Tibial artery (tissue), 4 donors: ENCODE data around the gene NTPCR.
"Not testable (repeated sequence)": the region's sequence is repeated elsewhere in the genome, so short reads cannot be mapped to it uniquely, and the experiment has no call there.

Experiments used
- DNase-seq, 2 donors: peaks; one replicate each; pipeline ENCODE4 v3.0.0-alpha.2; 2019
- H3K27ac ChIP-seq, 2 donors: fragments of 200-600 bp; sonication (generic) in 1 of 2; 1 replicate in 1 of 2; 2 replicates in 1 of 2; pipeline ENCODE4 v1.5.1; 2018 to 2019; ENCODE audit warnings: mild to moderate bottlenecking in 1 of 2
- H3K27me3 ChIP-seq, 2 donors: fragments of 200-600 bp; sonication (generic) in 1 of 2; one replicate each; pipeline versions ENCODE4 v1.5.1 to v1.6.0; 2016 to 2019
- H3K36me3 ChIP-seq, 3 donors: fragments of 200-600 bp; sonication (generic) in 2 of 3; one replicate each; pipeline ENCODE4 v1.5.1; 2016 to 2019; ENCODE audit warnings: mild to moderate bottlenecking in 2 of 3
- H3K4me1 ChIP-seq, 4 donors: fragments of 200-600 bp; sonication (generic) in 2 of 4; 1 replicate in 3 of 4; 2 replicates in 1 of 4; pipeline ENCODE4 v1.5.1; 2016 to 2019
- H3K4me3 ChIP-seq, 2 donors: fragments of 200-600 bp; sonication (generic) in 1 of 2; 1 replicate in 1 of 2; 2 replicates in 1 of 2; pipeline ENCODE4 v1.5.1; 2018 to 2019; ENCODE audit warnings: mild to moderate bottlenecking in 2 of 2
- H3K9me3 ChIP-seq, 3 donors: fragments of 200-600 bp; sonication (generic) in 1 of 3; one replicate each; pipeline ENCODE4 v1.5.1; 2016 to 2019
- intact Hi-C: fragments of 100-400 bp; cut with DNase I; formaldehyde crosslinking; loops from one replicate; pipeline ENCODE4 v1.15.0; 2023; ENCODE audit warnings: low total_unique reads
- TF ChIP-seq, protein P1 (sequence below), 2 experiments: fragments of 200-600 bp in 1 of 2; fragments of 450-650 bp in 1 of 2; IDR thresholded peaks; one replicate each; pipeline ENCODE4 v1.5.1; 2017 to 2019; ENCODE audit warnings: antibody characterized with exemption in 2 of 2, mild to moderate bottlenecking in 1 of 2, moderate library complexity in 1 of 2

NTPCR gene

DNA sequence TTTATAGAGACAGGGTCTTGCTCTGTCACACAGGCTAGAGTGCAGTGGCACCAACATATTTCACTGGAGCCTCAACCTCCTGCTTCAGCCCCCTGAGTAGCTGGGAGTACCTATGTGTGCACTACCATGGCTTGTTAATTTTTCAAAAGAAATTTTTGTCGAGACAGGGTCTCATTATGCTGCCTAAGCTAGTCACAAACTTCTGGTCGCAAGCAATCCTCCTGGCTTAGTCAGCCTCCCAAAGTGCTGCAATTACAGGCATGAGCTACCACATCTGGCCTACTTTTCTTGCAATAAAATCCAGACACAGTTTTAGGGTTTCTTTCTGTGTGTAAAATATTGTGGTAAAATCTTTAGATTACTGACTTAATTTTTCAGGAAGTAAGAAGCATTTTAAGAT lies 27.9 kb upstream of the NTPCR start:
- TF ChIP-seq, protein P1, sequence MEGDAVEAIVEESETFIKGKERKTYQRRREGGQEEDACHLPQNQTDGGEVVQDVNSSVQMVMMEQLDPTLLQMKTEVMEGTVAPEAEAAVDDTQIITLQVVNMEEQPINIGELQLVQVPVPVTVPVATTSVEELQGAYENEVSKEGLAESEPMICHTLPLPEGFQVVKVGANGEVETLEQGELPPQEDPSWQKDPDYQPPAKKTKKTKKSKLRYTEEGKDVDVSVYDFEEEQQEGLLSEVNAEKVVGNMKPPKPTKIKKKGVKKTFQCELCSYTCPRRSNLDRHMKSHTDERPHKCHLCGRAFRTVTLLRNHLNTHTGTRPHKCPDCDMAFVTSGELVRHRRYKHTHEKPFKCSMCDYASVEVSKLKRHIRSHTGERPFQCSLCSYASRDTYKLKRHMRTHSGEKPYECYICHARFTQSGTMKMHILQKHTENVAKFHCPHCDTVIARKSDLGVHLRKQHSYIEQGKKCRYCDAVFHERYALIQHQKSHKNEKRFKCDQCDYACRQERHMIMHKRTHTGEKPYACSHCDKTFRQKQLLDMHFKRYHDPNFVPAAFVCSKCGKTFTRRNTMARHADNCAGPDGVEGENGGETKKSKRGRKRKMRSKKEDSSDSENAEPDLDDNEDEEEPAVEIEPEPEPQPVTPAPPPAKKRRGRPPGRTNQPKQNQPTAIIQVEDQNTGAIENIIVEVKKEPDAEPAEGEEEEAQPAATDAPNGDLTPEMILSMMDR (IDR thresholded peaks at IDR 0.05), result no peak
- no peak overlapping the region for H3K27ac ChIP-seq
- no peak for DNase-seq
- no peaks in the 10 kb centered on the region for H3K36me3 ChIP-seq
- no peak overlapping the region for H3K4me3 ChIP-seq
- intact Hi-C loops, result no loop called here
- no peaks in the 10 kb centered on the region for H3K27me3 ChIP-seq
- no peaks in the 10 kb centered on the region for H3K4me1 ChIP-seq
- H3K9me3 ChIP-seq, result no peaks in the 10 kb centered on the region

DNA sequence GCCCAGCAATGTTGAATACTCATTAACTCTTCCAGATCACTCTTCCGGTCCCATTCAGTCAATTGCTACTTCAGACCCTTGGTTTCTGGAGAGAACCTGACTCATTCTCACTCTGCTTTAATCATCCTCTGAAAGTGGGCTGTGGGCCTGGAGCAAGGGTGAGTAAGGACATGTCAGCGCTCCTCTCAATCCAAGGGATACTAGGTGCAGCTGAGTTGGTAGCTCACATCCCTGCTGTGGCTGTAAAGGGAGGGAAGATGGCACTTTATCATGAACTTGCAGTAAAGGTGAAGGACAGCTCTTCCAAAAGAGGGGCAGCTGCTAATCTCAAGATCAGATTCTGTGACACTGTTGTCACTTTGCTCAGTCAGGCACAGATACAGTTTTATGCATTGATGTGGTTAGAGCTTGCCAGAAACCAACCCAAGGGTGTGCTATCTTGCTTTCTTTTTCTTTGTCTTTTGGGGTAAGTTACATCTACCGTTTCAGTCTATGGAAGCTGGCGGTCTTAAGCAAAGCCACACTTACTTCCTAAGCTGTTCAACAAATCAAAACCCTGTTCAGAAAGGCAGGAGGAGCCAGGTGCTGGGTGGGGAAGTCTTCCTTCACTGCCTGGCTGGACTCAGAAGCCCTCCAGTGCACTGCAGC lies 26.5 kb upstream of the NTPCR start:
- TF ChIP-seq, protein P1 (IDR thresholded peaks at IDR 0.05), result no peak
- Histone ChIP-seq H3K27ac (no peak overlapping the region), H3K27me3 (peaks cover 0 to under 1% of the 10 kb centered on the region in 2 donors), H3K4me1 (no peaks in the 10 kb centered on the region), H3K36me3 (no peaks in the 10 kb centered on the region), H3K9me3 (no peaks in the 10 kb centered on the region), H3K4me3 (no peak overlapping the region)
- intact Hi-C loops, result no loop called here
- DNase-seq, result no peak

DNA sequence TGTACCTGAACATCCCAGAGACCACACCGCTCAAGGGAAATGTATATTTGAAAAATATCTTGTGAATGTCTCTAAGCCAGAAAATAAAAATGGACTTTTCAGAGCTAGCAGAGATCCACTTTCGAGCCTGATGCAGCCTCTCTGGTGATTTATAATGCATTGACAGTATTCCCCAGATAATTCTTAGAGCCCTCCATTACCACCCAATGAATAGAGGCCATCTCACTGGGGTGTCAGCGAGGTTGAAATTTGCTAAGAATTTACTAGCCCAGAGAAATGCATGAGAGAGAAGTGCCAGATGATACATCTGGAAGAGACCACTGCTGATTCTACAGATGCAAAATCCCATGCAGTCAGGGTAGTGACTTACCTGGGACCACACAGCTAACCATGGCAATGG lies 25.5 kb upstream of the NTPCR start:
- Histone ChIP-seq H3K9me3 (no peaks in the 10 kb centered on the region), H3K4me3 (no peak overlapping the region), H3K27me3 (peaks cover 0 to 4% of the 10 kb centered on the region in 2 donors), H3K4me1 (no peaks in the 10 kb centered on the region), H3K36me3 (no peaks in the 10 kb centered on the region), H3K27ac (no peak overlapping the region)
- TF ChIP-seq, protein P1 (IDR thresholded peaks at IDR 0.05), result no peak
- DNase-seq, result no peak
- intact Hi-C loops, result no loop called here

GRCh38 chr1:232925421-232926220 lies 24.8 kb upstream of the NTPCR start:
- peaks cover 0 to 4% of the 10 kb centered on the region in 2 donors for H3K27me3 ChIP-seq
- TF ChIP-seq, protein P1 (IDR thresholded peaks at IDR 0.05), result no peak
- DNase-seq, result no peak
- H3K27ac ChIP-seq, result no peak overlapping the region
- H3K4me1 ChIP-seq, result no peaks in the 10 kb centered on the region
- no peaks in the 10 kb centered on the region for H3K9me3 ChIP-seq
- no peak overlapping the region for H3K4me3 ChIP-seq
- H3K36me3 ChIP-seq, result no peaks in the 10 kb centered on the region
- intact Hi-C loops, result no loop called here

DNA sequence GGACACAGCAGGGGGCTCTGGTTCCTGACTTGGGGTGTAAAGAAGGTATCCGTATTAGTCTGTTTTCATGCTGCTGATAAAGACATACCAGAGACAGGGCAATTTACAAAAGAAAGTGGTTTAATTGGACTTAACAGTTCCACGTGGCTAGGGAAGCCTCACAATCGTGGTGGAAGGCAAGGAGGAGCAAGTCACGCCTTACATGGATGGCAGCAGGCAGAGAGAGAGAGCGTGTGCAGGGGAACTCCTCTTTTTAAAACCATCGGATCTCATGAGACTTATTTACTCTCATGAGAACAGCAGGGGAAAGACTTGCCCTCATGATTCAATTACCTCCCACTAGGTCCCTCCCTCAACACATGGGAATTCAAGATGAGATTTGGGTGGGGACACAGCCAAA lies 23.2 kb upstream of the NTPCR start:
- H3K27ac ChIP-seq, H3K27me3 ChIP-seq, H3K36me3 ChIP-seq, H3K4me3 ChIP-seq, H3K4me1 ChIP-seq, H3K9me3 ChIP-seq, DNase-seq, intact Hi-C loops: not testable (repeated sequence)

- TF ChIP-seq, protein P1 (IDR thresholded peaks at IDR 0.05), result no peak
- DNase-seq, result no peak
- H3K36me3 ChIP-seq, result no peaks in the 10 kb centered on the region
- H3K9me3 ChIP-seq, result no peaks in the 10 kb centered on the region
- intact Hi-C loops, result no loop called here
- H3K4me1 ChIP-seq, result no peaks in the 10 kb centered on the region
- no peak overlapping the region for H3K4me3 ChIP-seq
- no peak overlapping the region for H3K27ac ChIP-seq
- peaks cover 0 to 4% of the 10 kb centered on the region in 2 donors for H3K27me3 ChIP-seq
Observed at GRCh38 chr1:232927830-232928505, 22.4 kb upstream of the NTPCR start.
